GM23248 (cell line): Measurements from ENCODE around the gene FBN3.

ENCODE experiments used
- EZH2 ChIP-seq: fragments of 200-600 bp; sonication (generic); IDR thresholded peaks from 2 replicates; pipeline ENCODE4 v1.6.1; 2018; ENCODE audit warnings: antibody characterized with exemption, mild to moderate bottlenecking; ENCODE audit not compliant: insufficient read depth, poor library complexity, severe bottlenecking
- EZH2phosphoT487 ChIP-seq: fragments of 200-600 bp; sonication (generic); IDR thresholded peaks from 2 replicates; pipeline ENCODE4 v1.6.1; 2018; ENCODE audit warnings: antibody characterized with exemption, moderate library complexity, mild to moderate bottlenecking, low read depth; ENCODE audit not compliant: insufficient read depth

GRCh38 chr19:8088752-8089663 lies 60.4 kb downstream of the FBN3 start:
- TF ChIP-seq EZH2phosphoT487, result no peak
- no peak for TF ChIP-seq EZH2
